Left cardiac atrium (tissue), 4 donors: ENCODE measurements around the gene NRSN1. TPM values are rescaled to one million over a fixed set of nuclear protein-coding genes. Genes with fewer than 3 reads are reported as not detected.
"Not testable (repeated sequence)": the region's sequence is repeated elsewhere in the genome, so short reads cannot be mapped to it uniquely, and the experiment has no call there.

Experiments
- ATAC-seq, 2 donors: fragments of 200-7000 bp; cut with Tn5 transposase; one replicate each; pipeline ENCODE4 v1.9.1; 2020; ENCODE audit warnings: mild to moderate bottlenecking in 2 of 2, moderate library complexity in 2 of 2
- DNase-seq: peaks from one replicate; pipeline ENCODE4 v3.0.0-alpha.2; 2020
- intact Hi-C, 2 donors: fragments of 100-400 bp; cut with DNase I; formaldehyde crosslinking; loops; one replicate each; pipeline versions ENCODE4 v1.14.1 to v1.15.1; 2022 to 2023
- total RNA-seq, 2 donors: library from RNA; stranded (reverse); fragmentation: NEBNext Ultra II Directional; extraction: Animal tissue kit (Norgen Biotek cat#: 25700); gene quantifications; one replicate each; pipeline ENCODE4 v1.2.1, GENCODE V29; 2021
- donor health status: DM: no; HTN: yes; CAD: no.
- donor health status: DM: no; HTN: yes; CAD: no; lungs with severe emphysema.
- donor health status: DM: yes; HTN: yes; CAD: no.
- donor health status: Dilated cardiomyopathy.

Gene NRSN1
- total RNA-seq, 2 donors from 2014 or later, result not detected

DNA sequence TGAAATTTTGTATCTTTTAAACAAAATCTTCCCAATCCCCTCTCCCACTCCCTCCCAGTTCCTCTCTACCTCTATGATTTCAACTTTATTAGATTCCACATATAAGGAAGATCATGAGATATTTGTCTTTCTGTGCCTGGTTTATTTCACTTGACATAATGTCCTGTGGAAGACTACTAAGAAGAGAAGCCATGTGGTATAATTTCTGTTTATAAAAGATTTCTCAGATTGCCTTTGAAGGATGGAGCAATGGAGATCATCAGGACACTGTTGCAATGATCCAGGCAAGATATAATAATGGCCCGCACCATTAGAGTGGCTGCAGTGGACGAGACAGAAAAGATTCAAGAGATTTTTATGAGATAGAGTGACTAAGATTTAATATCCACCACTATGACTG lies 13.1 kb downstream of the NRSN1 start:
- ATAC-seq (no peak), DNase-seq (no peak)
- intact Hi-C loops, result no loop called here

DNA sequence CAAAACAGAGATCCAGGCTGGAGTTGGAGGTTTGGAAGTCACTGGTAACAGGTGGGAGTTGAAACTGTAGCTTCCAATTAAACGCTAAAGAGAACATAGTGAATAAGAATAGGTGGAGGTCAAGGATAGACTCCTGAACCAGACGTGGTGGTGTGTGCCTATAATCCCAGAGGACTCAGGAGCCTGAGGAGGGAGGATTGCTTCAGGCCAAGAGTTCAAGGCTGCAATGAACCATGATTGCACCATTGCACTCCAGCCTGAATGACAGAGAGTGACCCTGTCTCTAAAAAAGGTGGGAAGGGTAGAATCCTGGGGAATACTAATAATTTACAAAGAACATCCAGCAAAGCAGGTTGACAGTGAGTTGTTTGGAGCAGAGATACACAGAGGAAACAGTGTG lies 13.6 kb downstream of the NRSN1 start:
- DNase-seq (no peak), ATAC-seq (no peak)
- intact Hi-C loops, result no loop called here

DNA sequence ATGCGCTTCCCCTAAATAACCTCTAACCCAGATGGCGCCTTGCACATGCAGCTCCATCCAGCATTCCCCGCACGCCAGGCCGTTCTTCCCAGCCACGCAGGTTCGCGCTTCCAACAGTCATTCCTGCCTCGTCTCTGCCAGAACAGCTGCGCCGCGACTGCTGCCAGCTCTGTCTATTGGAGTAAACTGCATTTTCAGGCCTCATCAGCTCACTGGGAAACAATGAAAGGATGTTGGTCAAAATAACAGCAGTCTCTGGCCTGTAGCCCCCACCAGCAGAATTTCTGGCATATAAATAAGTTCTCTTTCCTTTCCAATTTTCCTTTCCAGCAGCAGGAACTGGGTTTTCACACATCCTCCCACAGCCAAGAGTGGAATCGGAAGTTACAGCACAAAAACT lies 14.6 kb downstream of the NRSN1 start:
- intact Hi-C loops, result no loop called here
- peak; percentile 59 to 76 for ATAC-seq
- peak; percentile 37 for DNase-seq

DNA sequence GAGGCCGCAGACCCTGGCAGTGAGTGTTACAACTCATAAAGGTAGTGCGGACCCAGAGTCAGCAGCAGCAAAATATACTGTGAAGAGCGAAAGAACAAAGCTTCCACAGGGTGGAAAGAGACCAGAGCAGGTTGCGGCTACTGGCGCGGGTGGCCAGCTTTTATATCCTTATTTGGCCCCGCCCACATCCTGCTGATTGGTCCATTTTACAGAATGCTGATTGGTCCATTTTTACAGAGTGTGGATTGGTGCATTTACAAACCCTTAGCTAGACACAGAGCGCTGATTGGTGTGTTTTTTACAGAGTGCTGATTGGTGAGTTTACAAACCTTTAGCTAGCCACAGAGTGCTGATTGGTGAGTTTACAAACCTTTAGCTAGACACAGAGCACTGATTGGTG lies 16.7 kb downstream of the NRSN1 start:
- intact Hi-C loops, DNase-seq, ATAC-seq: not testable (repeated sequence)

DNA sequence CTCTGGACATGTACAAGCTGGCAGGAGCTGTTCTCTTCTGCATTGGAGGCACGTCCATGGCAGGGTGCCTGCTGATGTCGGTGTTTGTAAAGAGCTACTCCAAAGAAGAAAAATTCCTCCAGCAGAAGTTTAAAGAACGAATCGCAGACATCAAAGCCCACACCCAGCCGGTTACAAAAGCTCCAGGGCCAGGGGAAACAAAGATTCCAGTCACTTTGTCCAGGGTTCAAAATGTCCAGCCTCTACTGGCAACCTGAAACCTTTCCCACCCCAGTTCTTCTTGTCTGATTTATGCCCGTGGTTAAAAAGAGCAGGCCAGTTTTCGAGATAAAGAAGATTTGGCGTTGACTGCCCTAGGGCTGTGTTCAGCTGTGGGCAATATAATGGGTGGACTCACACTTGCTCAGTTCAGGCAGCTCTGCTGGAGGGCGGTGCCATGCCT lies 19.7 kb downstream of the NRSN1 start:
- intact Hi-C loops, result no loop called here
- no peak for DNase-seq
- no peak for ATAC-seq

DNA sequence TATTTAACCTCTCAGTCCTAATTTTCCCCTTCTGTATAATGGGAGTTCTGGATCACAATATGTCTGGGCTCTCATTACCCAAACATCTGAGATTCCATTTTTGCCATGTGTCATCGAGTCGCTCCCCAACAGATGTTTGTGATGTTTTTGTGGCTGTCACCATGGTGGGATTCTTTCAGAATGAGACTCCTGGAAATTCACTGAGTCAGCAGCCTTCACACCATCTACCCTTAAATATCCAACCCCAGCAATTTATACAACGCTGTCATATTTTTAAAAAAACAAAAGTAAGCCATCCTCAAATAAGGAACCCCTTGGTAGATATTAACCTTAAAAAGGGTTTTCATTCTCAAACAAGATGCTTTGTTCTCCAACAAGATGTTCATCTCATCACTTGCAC lies 20.9 kb downstream of the NRSN1 start:
- ATAC-seq, result no peak
- no peak for DNase-seq
- intact Hi-C loops, result no loop called here

DNA sequence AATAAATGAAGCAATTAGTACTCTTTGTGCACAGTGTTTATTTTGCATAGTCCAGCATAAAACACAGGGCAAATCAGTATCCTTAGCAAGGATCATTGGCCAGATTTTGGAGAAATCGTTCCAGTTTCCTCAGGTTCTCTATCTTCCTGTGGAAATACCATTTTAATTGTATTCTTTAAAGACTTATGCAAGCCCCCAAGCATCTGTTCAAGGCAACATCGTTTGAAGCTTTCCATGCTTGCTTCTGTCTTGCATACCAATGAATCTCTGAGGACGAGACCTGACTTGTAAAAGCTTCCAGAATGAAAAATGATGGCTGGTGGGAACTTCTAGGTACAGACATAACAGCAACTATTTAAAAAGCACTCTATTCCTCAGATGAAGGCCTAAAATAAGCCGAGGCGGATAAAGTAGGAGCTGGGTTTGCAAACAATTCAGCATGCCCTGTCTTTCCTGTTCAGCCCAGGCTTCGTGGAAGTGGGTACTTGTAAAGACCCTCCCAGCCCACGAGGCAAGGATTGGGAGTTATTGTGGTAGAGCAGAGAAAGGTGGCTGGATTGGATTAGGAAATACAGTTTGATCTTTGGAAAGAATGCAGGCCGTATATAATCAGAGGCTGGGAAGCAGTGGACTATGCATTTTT lies 21.6 kb downstream of the NRSN1 start:
- intact Hi-C loops, result no loop called here

DNA sequence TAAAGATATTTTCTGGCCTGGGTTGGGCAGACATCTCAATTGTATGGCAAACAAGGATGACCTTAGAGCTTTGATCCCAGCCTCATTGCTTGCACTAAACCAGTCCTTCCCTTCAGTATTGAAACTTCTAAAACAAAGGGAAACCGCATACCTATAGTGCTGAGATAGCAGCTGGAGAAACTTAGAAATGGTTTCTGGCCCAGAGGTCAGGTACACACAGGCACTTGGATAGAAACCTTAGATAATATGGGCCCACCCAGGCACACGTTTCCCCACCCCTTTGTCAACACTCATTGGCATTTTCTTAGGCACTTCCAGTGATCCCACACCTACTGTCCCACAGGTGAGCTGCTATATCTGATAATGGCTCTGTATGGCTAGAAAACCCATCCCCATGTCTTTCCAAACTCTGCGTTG lies 22.1 kb downstream of the NRSN1 start:
- no peak for DNase-seq
- intact Hi-C loops, result no loop called here
- no peak for ATAC-seq

More for the DNA sequence above, 21.6 kb downstream of the NRSN1 start:
- no peak for ATAC-seq
- no peak for DNase-seq

DNA sequence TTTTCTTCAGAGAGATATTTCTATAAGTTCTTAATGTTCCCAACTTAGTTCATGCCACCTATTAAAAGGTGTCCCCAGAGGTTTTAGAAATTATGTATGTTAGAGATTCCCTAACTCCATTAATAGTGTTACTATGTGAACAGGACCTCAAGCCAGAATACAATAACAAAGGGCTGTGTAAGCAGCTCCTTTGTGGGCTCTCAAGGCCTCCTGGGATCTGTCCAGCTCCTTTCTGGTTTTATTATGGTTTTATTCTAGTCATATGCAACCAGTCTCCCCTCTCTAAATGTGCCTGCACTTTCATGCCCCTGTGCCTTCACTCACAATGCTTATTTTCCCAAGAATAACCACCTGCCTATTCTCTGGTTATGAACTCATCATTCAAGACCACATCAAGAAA lies 22.7 kb downstream of the NRSN1 start:
- ATAC-seq (no peak), DNase-seq (no peak)
- intact Hi-C loops, result no loop called here

DNA sequence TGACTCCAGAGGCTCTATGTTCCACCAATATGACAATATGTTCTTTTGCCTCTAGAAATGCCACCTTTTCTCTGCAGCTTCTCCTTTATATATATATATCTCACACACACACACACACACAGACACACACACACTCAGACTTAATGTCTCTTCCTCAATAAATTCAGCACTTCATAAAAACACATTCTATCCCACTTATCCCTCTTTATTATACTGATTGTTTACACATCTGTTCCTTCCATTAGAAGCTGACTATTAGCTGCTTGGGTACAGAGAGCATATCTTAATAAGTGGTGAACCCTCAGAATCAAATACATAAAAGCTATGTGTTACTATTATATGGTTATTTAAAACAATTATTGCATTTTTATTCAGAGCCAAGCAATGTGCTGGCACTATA lies 23.3 kb downstream of the NRSN1 start:
- ATAC-seq (no peak), DNase-seq (no peak)
- intact Hi-C loops, result no loop called here

DNA sequence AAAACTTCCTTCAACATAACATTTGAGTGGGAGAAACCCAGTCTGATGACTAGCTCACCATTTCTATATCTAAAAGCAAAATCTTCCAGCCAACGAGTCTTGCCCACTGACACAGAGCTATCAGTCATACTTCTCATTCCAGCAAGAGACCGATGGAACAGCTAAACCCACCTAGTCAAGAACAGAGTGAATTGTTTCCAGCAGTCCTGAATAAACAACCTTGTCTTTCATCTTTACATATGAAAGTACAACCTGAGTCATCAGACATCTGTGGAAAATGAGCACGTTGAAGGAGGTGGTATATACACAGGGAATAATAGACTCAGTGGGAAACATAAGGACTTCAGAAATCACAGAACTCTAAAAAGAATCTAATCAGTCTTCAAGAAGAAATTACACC lies 23.8 kb downstream of the NRSN1 start:
- DNase-seq (no peak), ATAC-seq (no peak)
- intact Hi-C loops, result no loop called here

DNA sequence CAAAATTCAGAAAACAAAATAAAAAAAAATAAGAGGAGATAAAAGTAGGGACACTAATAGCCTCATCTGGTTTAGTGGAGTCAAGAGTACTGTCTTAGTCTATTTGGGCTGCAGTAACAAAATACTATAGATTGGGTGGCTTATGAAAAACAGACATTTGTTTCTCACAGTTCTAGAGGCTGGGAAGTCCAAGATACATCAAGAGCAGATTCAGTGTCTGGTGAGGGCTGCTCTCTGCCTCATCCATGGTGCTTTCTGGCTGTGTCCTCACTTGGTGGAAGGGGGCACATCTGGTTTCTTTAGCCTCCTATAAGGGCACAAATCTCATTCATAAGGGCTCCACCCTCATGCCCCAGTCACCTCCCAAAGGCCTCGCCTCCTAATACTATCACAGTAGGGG lies 26.0 kb downstream of the NRSN1 start:
- ATAC-seq, result no peak
- intact Hi-C loops, result no loop called here
- no peak for DNase-seq

DNA sequence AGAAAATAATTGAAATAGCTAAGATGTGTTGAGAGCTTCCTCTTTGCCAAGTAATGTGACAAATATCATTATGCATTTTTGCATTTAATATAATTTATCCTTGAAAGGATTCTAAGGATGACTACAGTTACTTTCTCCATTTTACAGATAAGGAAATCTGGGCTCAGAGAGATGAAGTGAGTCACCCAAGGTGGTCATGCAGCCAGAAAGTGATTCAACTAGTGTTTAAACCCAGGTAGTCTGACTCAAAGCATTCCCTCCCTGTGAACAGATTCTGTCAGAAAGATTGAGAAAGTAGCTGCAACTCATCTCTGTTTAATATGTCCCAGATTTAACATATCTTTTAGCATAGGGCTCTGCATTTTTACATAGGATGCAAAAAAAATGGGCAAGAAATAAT lies 28.1 kb downstream of the NRSN1 start:
- no peak for DNase-seq
- ATAC-seq, result peak in 1 of 2 donors; percentile 81
- intact Hi-C loops, result no loop called here

DNA sequence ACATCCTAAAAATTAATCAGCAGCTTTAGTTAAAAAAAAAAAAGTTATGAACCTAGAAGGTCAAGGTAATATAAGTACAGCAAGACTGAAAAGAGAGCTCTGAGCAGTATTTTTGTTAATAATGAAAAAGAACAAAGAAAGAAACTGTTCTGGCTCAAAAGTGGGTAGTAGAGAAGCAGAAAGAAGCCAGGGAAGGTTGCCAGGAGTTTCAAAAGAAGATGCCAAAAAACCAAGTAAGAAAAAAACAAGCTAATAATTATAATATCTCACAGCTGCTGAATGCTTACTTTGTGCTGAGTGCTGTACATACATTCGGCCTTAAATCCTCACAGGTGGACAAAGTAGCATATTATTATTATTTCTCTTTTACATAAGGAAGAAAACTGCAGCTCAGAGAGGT lies 31.9 kb downstream of the NRSN1 start:
- intact Hi-C loops, result no loop called here
- ATAC-seq (no peak), DNase-seq (no peak)

DNA sequence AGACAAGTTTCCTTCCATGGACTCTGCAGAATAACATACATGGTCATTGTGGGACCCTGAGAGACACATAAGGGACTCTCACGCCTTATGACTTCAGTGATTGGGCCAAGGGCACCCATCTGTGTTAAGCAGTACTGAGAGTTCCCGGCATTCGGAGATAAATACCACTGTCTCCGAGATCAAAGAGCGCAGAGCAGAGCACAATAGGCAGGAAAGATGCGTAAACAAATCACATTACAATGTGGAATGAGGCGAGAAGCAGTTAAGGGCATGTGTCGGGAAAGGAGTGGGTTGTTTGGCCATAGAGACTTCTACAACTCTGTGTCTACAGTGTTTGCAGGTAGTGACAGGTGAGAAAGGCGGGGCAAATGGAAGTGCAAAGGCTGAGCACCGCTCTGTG lies 57.6 kb downstream of the NRSN1 start:
- DNase-seq, result no peak
- intact Hi-C loops, result no loop called here
- no peak for ATAC-seq

DNA sequence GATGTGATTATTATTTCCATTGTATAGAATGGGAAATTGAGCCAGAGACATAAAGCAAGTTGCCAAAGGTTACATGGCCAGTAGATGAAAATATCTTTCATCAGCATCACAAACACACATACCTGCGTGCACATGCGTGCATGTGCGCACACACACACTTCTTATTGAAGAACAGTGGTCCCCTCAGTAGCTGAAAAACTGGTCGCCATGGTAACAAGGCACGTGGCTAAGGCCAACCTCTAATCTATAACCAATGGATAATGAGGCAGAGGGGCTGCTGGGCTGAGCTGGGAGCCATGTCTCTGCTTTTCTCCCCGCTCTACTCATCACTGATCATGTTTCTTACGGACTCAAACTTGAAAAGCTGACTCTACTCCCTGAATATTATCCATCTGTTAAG lies 60.3 kb downstream of the NRSN1 start:
- no peak for ATAC-seq
- DNase-seq, result no peak
- intact Hi-C loops, result no loop called here

DNA sequence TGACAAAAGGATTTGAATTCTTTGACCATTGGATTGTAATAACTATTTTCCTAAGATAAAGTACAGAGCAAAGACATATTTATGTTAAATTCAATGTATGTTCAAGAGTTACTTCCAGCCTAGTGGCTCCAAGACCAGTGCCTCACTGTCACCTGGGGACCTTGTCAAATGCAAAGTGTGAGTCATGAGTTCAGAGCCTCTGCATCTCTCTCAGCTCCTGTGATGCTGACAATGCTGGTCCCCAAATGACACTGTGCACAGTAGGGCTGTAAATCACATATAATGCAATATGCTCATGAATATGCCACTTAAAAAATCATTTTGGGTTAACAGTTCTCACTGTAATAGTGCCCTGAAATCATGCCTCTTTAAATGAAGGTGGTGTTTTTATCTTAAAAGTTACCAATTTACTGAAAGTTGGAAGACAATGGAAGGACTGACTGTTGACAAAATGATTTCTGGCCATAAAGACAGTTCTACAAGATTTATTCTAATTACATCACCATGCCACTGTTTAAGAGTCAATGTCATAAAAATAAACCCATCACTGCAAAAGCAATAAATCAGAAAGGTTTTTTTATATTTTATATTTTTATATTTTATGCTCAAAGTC lies 62.1 kb downstream of the NRSN1 start:
- no peak for DNase-seq
- ATAC-seq, result no peak
- intact Hi-C loops, result no loop called here

DNA sequence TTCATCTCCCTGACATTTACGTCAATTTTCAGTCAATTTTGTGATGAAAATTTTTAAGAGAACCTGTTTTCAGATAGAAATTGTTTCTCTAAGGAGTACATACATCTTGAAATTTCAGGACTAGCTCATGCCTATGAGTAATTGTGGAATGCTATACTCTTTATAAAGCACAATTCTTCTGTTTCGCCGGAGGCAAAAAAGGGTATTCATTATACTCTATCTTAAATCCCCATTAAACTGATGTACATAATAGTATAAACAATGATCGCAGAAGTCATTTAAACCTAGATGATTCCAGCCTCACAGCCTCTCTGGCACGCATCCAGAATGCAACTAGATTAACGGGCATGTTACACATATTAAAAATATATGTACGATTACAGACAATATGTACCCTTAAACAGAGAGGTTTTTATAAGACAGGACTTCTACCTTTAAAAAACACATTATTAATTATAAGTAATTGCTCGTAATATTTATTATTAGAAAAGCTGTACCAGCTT lies 62.6 kb downstream of the NRSN1 start:
- ATAC-seq, result no peak
- DNase-seq, result no peak
- intact Hi-C loops, result no loop called here

DNA sequence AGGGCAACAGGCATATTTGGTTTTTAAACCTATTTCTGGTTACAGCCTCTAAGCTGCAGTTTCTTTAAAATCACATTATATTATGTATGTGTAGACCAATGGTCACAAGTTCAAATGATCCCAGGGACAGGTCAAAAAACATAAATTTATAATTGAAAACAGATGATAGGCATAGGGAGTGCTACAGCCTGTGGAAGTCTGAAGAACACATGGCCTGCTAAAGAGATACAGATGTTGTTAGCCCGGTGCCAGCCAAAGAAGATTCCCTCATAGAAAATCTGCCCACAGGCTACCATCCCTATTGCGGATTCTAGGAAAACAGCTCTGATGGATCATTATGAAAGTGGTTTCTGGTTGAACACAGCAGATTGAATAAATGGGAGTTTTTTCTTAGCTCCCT lies 65.3 kb downstream of the NRSN1 start:
- ATAC-seq (no peak), DNase-seq (no peak)
- intact Hi-C loops, result no loop called here

DNA sequence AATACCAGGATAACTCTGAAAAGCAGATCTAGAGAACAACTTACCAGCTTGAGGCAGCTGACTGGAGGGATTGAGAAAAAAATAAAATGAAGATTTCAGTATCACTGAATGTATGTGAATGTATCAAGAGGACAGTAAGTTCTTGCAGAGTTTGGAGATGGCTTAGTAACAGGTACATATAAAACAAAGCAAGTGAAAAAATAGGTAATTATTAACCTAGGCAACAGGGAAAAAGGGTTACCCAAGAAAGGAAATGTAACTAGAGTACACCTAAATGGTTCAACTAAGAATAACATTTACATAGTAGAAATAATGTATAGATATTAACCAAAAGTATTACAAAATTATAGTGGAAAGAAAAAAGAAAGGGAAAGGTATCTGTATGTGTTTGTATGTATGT lies 67.3 kb downstream of the NRSN1 start:
- intact Hi-C loops, result no loop called here
- no peak for DNase-seq
- ATAC-seq, result no peak

DNA sequence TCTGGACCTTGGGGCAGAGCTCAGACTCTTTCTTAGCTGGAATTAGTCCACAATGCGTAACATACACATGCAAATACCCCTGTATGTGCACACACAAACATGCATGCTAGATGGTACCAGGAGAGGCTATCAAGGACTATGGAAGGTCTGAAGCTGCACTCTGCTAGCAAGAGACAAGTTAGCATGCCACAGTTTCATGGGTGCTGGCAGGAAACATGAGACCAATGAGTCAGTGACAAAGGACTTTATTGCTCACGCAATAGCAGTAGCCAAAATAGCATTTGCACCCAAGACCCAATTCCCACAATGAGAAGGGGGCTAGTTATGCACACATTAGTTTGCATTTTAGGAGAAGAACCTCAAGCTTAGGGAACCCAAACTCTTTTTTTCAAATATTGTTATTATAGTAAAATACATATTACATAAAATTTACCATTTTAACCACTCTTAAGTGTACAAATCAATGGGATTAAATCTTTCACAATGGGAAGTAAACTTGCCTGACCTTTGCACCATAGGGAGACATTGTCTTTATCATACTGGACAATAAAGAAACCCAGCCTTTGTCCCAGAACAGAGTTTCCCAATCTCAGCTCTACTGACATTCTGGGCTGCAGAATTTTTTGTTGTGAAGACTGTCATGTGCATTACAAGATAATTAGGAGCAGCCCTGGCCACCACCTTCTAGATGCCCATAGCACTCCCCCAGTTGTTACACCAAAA lies 69.1 kb downstream of the NRSN1 start:
- no peak for ATAC-seq
- DNase-seq, result no peak
- intact Hi-C loops, result no loop called here
